IMR-90 (cell line): ENCODE measurements around the gene SLC47A2. TPM values are rescaled to one million over a fixed set of nuclear protein-coding genes. Genes with fewer than 3 reads are reported as not detected.

ENCODE experiments used
- ATAC-seq: fragments of 200-7000 bp; cut with Tn5 transposase; 2 replicates; pipeline ENCODE4 v1.9.1; 2020; ENCODE audit warnings: low read depth, mild to moderate bottlenecking, moderate library complexity
- BruUV-seq: library from RNA; stranded (reverse); fragments of 400-500 nt; replicated peaks from 2 replicates; lab custom pipeline; 2021; lab: Mats Ljungman, UMichigan
- CTCF ChIA-PET: fragments of 300-600 bp; formaldehyde crosslinking; extraction: SDS; loops from one replicate; lab custom pipeline; 2021; ENCODE audit warnings: antibody characterized with exemption; lab: Yijun Ruan, JAX
- POLR2A ChIA-PET: fragments of 300-600 bp; sonication (Branson Sonifier 250); formaldehyde crosslinking; loops from one replicate; lab custom pipeline; 2022; ENCODE audit warnings: antibody characterized with exemption; ENCODE audit not compliant: unreplicated experiment; lab: Charles Lee
- DNase-seq: peaks from one replicate; pipeline ENCODE4 v3.0.0; 2013
- H2AFZ ChIP-seq: replicated peaks from 2 replicates; pipeline ENCODE3; 2013; ENCODE audit warnings: low read length, mild to moderate bottlenecking; ENCODE audit not compliant: poor library complexity
- H2AK5ac ChIP-seq: 2 replicates; pipeline ENCODE4 v1.6.1; 2013; ENCODE audit warnings: low read depth, low read length, inconsistent platforms
- H2AK9ac ChIP-seq: replicated peaks from 2 replicates; pipeline ENCODE3; 2013; ENCODE audit warnings: mild to moderate bottlenecking, low read depth, low read length, moderate library complexity; ENCODE audit not compliant: poor library complexity
- H2BK120ac ChIP-seq: 2 replicates; pipeline ENCODE4 v1.6.1; 2013; ENCODE audit warnings: low read depth, low read length, inconsistent platforms
- H2BK15ac ChIP-seq: 3 replicates; pipeline ENCODE4 v1.6.1; 2013; ENCODE audit warnings: low read depth, low read length, inconsistent platforms
- H2BK20ac ChIP-seq: 2 replicates; pipeline ENCODE4 v1.6.1; 2013; ENCODE audit warnings: low read depth, mild to moderate bottlenecking, inconsistent platforms, low read length, moderate library complexity
- H2BK5ac ChIP-seq: 2 replicates; pipeline ENCODE4 v1.6.1; 2013; ENCODE audit warnings: mild to moderate bottlenecking, low read depth, low read length, inconsistent platforms; ENCODE audit not compliant: poor library complexity, severe bottlenecking
- H3K14ac ChIP-seq: replicated peaks from 2 replicates; pipeline ENCODE4 v1.6.1; 2013; ENCODE audit warnings: low read depth, low read length, inconsistent platforms
- H3K18ac ChIP-seq: 2 replicates; pipeline ENCODE4 v1.6.1; 2013; ENCODE audit warnings: low read depth, low read length, control low read depth
- H3K23ac ChIP-seq: 2 replicates; pipeline ENCODE4 v1.6.1; 2013; ENCODE audit warnings: low read depth, low read length, inconsistent platforms
- H3K27ac ChIP-seq: 2 replicates; pipeline ENCODE4 v1.5.1; 2013; ENCODE audit warnings: mild to moderate bottlenecking, control low read depth, low read length; ENCODE audit not compliant: insufficient read depth
- H3K27me3 ChIP-seq: 2 replicates; pipeline ENCODE4 v1.6.1; 2013; ENCODE audit warnings: low read length; ENCODE audit not compliant: control insufficient read depth, insufficient read depth
- H3K36me3 ChIP-seq: 2 replicates; pipeline ENCODE4 v1.6.1; 2013; ENCODE audit warnings: low read length, mixed read lengths; ENCODE audit not compliant: control insufficient read depth, insufficient read depth
- H3K4ac ChIP-seq: 2 replicates; pipeline ENCODE4 v1.6.1; 2013; ENCODE audit warnings: low read depth, low read length, inconsistent platforms
- H3K4me1 ChIP-seq: 2 replicates; pipeline ENCODE4 v1.6.1; 2013; ENCODE audit warnings: low read length, mixed read lengths; ENCODE audit not compliant: control insufficient read depth, insufficient read depth
- H3K4me2 ChIP-seq: 2 replicates; pipeline ENCODE4 v1.6.1; 2013; ENCODE audit warnings: low read depth, mild to moderate bottlenecking, control low read depth, low read length, moderate library complexity
- H3K4me3 ChIP-seq: 2 replicates; pipeline ENCODE4 v1.5.1; 2013; ENCODE audit warnings: low read depth, mild to moderate bottlenecking, control low read depth, low read length, moderate library complexity; ENCODE audit not compliant: insufficient read depth
- H3K56ac ChIP-seq: 2 replicates; pipeline ENCODE4 v1.6.1; 2013; ENCODE audit warnings: low read length, inconsistent platforms; ENCODE audit not compliant: insufficient read depth; ENCODE audit errors: extremely low read depth
- H3K79me1 ChIP-seq, 2 experiments: 2 replicates each; pipeline ENCODE4 v1.6.1; 2013; ENCODE audit warnings: low read length in 2 of 2, inconsistent platforms in 1 of 2, low read depth in 1 of 2
- H3K9ac ChIP-seq: 2 replicates; pipeline ENCODE4 v1.6.1; 2013; ENCODE audit warnings: low read depth, low read length, control low read depth
- H3K9me1 ChIP-seq: 2 replicates; pipeline ENCODE4 v1.6.1; 2013; ENCODE audit warnings: low read length, inconsistent platforms; ENCODE audit not compliant: insufficient read depth
- H3K9me3 ChIP-seq: 2 replicates; pipeline ENCODE4 v1.6.1; 2013; ENCODE audit warnings: low read length; ENCODE audit not compliant: control insufficient read depth, insufficient read depth
- H4K20me1 ChIP-seq: 2 replicates; pipeline ENCODE4 v1.6.1; 2013; ENCODE audit warnings: low read length, inconsistent platforms; ENCODE audit not compliant: insufficient read depth
- H4K5ac ChIP-seq: 2 replicates; pipeline ENCODE4 v1.6.1; 2013; ENCODE audit warnings: mild to moderate bottlenecking, low read depth, low read length, control low read depth
- H4K8ac ChIP-seq, 2 experiments: 2 replicates each; pipeline ENCODE4 v1.6.1; 2013; ENCODE audit warnings: low read depth in 2 of 2, low read length in 2 of 2, control low read depth in 1 of 2, inconsistent platforms in 1 of 2
- H4K91ac ChIP-seq: 2 replicates; pipeline ENCODE4 v1.6.1; 2013; ENCODE audit warnings: low read depth, low read length, inconsistent platforms; ENCODE audit not compliant: insufficient read depth
- BHLHE40 ChIP-seq: fragments of 150-350 bp; IDR thresholded peaks from 2 replicates; pipeline ENCODE4 v1.6.1; 2016; ENCODE audit warnings: mild to moderate bottlenecking, low read depth, low read length
- CHD1 ChIP-seq: IDR thresholded peaks from 2 replicates; pipeline ENCODE4 v1.6.1; 2012; ENCODE audit warnings: low read depth, low read length, improper control_type of control experiment
- CTCF ChIP-seq: conservative IDR thresholded peaks from 2 replicates; pipeline ENCODE4 v1.5.1; 2012; ENCODE audit warnings: mild to moderate bottlenecking, low read depth, low read length, improper control_type of control experiment
- POLR2A ChIP-seq: IDR thresholded peaks from 2 replicates; pipeline ENCODE4 v1.6.1; 2012; ENCODE audit warnings: mild to moderate bottlenecking, low read depth, low read length
- RFX5 ChIP-seq: IDR thresholded peaks from 2 replicates; pipeline ENCODE4 v1.8.0; 2012; ENCODE audit warnings: low read depth, mild to moderate bottlenecking, low read length, moderate library complexity
- SMC3 ChIP-seq: fragments of 150-350 bp; IDR thresholded peaks from 2 replicates; pipeline ENCODE4 v1.6.1; 2016; ENCODE audit warnings: low read depth, mild to moderate bottlenecking, antibody characterized with exemption, low read length, moderate library complexity
- USF2 ChIP-seq: fragments of 150-350 bp; IDR thresholded peaks from 2 replicates; pipeline ENCODE4 v1.6.1; 2017; ENCODE audit warnings: mild to moderate bottlenecking, antibody characterized with exemption, low read length, low read depth
- WGBS, 2 experiments: methylation state at CpG; one replicate each; pipeline versions ENCODE4 v1.1.5 to v1.1.7; 2013; ENCODE audit warnings: missing lambda C conversion rate in 2 of 2; ENCODE audit not compliant: insufficient read length in 1 of 2; ENCODE audit errors: extremely low coverage in 2 of 2; 5-methylcytosine and 5-hydroxymethylcytosine counted together
- dilution Hi-C: fragments of 300-500 bp; cut with HindIII; formaldehyde crosslinking; loops from one replicate; pipeline ENCODE4 v1.14.3; 2018; ENCODE audit warnings: low sequenced_read_pairs; ENCODE audit not compliant: unreplicated experiment
- in situ Hi-C: fragments of 300-500 bp; cut with MboI; formaldehyde crosslinking; loops from 3 replicates; pipeline ENCODE4 v1.14.3; 2019; ENCODE audit warnings: low sequenced_read_pairs, inconsistent platforms, mixed read lengths
- intact Hi-C: fragments of 100-400 bp; cut with micrococcal nuclease; formaldehyde crosslinking; loops from 2 replicates; pipeline ENCODE4 v1.10.0; 2022
- polyA plus RNA-seq, 3 experiments: library from polyadenylated mRNA; depleted of rRNA; stranded (reverse); fragments of >200 nt; gene quantifications; 2 replicates each; pipeline ENCODE4 v1.2.3, GENCODE V29; 2012; ENCODE audit warnings: low replicate concordance in 1 of 3
- total RNA-seq: library from RNA; depleted of rRNA; stranded (reverse); fragments of >200 nt; gene quantifications from 2 replicates; pipeline ENCODE4 v1.2.3, GENCODE V29; 2012

The SLC47A2 gene
- total and polyA plus RNA-seq, 2 of the 4 experiments (the other 2 are of a cell fraction) = not detected

- Histone ChIP-seq H3K4me3 (no peak overlapping the region), H4K91ac (no peak overlapping the region), H2AK5ac (no peak overlapping the region), H3K14ac (no peak overlapping the region), H4K20me1 (no peaks in the 10 kb centered on the region), H3K4me2 (no peak overlapping the region), H2BK20ac (no peak overlapping the region), H3K9ac (no peak overlapping the region), H3K9me3 (no peaks in the 10 kb centered on the region; the same call in 1 of the 2 replicates), H4K5ac (no peak overlapping the region), H3K18ac (no peak overlapping the region), H2BK120ac (no peak overlapping the region), H2AK9ac (no peak overlapping the region), H4K8ac (no peak overlapping the region), H3K23ac (no peak overlapping the region), H3K27ac (no peak overlapping the region), H3K4ac (no peak overlapping the region), H2AFZ (no peak overlapping the region), H3K56ac (no peak overlapping the region), H3K4me1 (no peaks in the 10 kb centered on the region), H2BK5ac (no peak overlapping the region), H3K9me1 (no peaks in the 10 kb centered on the region), H2BK15ac (no peak overlapping the region), H3K36me3 (no peaks in the 10 kb centered on the region), H3K27me3 (peaks cover 4% of the 10 kb centered on the region), H3K79me1 (no peaks in the 10 kb centered on the region)
- no TSS peak for BruUV-seq
- WGBS, 2 experiments = no CpG with 5 or more reads among the region's 2 CpGs
- DNase-seq = no peak
- no peak for ATAC-seq
- ChIA-PET CTCF (no interaction called here), POLR2A (no interaction called here)
- dilution Hi-C loops (no loop called here), intact Hi-C loops (no loop called here), in situ Hi-C loops (no loop called here)
- TF ChIP-seq BHLHE40 = no peak
- no peak for TF ChIP-seq RFX5
- TF ChIP-seq POLR2A = no peak
- no peak for TF ChIP-seq CHD1
- no peak for TF ChIP-seq SMC3
- TF ChIP-seq CTCF = no peak
- no peak for TF ChIP-seq USF2
Observed at GRCh38 chr17:19686400-19687090, 29.8 kb downstream of the SLC47A2 start.
